HG03045 (cell line): Measurements from ENCODE around the gene NBEAL2.

Source experiments
- ATAC-seq: cut with Tn5 transposase; IDR thresholded peaks from one replicate; pipeline ENCODE4 v1.9.1; 2021; ENCODE audit warnings: mild to moderate bottlenecking, moderate library complexity; ENCODE audit not compliant: unreplicated experiment

The NBEAL2 gene

DNA sequence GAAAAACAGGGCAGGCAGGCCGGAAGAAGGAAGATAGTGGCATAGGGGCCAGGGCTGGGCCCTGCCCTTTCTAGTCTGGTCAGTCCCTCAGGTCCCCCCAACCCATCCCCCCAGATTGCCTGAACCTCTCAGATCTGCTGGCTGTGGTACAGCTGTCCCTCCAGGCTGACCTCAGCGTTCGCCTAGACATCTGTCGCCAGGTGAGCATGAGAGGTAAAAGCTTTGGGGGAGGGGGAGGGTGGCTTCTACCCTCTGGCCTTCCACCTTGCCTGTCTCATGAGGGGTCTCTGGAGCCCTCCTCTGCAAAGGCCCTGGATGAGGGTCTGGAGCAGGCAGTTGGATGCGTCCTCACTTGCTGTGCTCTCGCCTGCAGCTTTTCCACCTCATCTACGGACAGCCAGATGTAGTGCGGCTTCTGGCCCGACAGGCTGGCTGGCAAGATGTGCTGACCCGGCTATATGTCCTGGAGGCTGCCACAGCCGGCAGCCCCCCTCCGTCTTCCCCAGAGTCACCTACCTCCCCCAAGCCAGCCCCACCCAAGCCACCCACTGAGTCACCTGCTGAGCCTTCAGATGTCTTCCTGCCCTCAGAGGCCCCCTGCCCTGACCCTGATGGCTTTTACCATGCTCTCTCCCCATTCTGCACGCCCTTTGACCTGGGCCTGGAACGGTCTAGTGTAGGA, 20.2 kb downstream of the NBEAL2 start:
- ATAC-seq, result no peak

- ATAC-seq, result no peak
Measured at GRCh38 chr3:47000198-47000815, 20.8 kb downstream of the NBEAL2 start.

DNA sequence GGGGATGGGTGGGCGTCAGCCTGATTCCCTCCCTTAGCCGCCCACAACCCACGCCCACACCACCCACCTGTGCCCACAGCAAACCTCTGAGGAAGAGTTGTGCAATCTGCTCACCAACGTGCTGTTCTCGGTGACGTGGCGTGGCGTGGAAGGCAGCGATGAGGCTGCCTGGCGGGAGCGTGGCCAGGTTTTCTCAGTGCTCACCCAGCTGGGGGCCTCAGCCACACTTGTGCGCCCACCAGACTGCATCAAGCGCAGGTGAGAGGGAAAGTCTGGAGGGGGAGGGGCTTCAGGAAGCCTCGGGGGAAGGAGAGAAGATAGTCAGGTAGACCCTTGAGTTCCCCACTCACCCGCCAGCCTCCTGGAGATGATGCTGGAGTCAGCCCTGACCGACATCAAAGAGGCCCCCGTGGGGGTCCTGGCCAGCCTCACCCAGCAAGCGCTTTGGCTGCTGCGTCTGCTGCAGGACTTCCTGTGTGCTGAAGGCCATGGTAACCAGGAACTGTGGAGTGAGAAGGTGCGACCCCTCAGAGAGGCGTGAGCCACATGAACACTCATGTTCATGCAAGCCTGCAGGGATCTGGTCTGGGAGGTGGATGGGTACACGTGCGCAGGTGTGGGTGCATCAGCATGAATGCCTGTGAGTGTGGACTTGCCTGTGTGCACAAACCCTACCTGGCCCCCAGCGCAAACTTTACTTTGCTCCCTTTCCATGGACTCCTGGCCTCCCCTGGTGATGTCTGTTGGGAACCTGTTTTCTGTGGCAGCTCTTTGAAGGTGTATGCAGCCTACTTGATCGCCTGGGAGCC, 21.7 kb downstream of the NBEAL2 start:
- ATAC-seq, result no peak

DNA sequence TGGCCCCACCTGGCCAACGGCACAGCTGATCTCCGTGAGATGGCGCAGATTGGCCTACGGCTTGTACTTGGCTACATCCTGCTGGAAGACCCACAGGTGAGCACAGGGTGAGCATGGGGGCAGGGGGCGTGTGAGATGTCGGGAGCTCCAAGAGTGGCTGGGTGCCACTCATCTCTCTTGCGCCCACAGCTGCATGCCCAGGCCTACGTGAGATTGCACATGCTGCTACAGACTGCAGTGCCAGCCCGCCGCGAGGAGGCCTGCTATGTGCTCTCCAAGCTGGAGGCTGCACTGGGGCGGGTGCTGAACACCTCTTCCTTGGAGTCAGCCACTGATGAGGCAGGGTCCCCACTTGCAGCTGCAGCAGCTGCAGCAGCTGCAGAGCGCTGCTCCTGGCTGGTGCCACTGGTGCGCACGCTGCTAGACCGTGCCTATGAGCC, 22.3 kb downstream of the NBEAL2 start:
- ATAC-seq, result no peak

DNA sequence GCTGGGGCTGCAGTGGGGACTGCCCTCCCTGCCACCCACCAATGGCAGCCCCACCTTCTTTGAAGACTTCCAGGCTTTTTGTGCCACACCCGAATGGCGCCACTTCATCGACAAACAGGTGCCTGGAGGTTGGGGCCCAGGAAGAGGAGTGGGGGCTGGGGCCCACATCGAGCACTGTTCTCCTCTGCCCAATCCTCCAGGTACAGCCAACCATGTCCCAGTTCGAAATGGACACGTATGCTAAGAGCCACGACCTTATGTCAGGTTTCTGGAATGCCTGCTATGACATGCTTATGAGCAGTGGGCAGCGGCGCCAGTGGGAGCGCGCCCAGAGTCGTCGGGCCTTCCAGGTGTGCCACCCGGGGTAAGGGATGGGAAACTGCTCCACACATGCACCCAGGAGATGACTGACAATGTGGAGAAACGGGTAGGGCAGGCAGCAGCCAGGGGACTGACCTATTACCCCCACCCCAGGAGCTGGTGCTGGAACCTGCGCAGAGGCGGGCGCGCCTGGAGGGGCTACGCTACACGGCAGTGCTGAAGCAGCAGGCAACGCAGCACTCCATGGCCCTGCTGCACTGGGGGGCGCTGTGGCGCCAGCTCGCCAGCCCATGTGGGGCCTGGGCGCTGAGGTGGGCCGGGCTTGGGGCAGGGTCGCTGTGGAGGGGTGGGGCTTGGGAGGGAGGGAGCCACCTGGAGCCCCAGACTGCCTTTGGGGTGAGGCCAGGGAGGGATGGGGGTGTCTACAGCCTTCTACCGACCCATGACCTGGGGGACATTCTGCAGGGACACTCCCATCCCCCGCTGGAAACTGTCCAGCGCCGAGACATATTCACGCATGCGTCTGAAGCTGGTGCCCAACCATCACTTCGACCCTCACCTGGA, 22.9 kb downstream of the NBEAL2 start:
- ATAC-seq, result no peak

DNA sequence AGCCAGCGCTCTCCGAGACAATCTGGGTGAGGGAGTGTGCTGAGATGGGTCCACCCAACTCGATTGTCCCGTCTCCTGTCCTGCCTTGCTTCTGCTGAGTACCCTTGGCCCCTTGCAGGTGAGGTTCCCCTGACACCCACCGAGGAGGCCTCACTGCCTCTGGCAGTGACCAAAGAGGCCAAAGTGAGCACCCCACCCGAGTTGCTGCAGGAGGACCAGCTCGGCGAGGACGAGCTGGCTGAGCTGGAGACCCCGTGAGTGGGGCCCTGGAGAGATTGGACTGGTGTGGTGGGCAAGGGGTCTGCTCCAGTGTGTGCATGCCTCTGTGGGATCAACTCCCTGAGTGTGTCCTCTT, 23.6 kb downstream of the NBEAL2 start:
- ATAC-seq, result no peak

GRCh38 chr3:47003461-47004368, 24.2 kb downstream of the NBEAL2 start:
- ATAC-seq, result no peak

DNA sequence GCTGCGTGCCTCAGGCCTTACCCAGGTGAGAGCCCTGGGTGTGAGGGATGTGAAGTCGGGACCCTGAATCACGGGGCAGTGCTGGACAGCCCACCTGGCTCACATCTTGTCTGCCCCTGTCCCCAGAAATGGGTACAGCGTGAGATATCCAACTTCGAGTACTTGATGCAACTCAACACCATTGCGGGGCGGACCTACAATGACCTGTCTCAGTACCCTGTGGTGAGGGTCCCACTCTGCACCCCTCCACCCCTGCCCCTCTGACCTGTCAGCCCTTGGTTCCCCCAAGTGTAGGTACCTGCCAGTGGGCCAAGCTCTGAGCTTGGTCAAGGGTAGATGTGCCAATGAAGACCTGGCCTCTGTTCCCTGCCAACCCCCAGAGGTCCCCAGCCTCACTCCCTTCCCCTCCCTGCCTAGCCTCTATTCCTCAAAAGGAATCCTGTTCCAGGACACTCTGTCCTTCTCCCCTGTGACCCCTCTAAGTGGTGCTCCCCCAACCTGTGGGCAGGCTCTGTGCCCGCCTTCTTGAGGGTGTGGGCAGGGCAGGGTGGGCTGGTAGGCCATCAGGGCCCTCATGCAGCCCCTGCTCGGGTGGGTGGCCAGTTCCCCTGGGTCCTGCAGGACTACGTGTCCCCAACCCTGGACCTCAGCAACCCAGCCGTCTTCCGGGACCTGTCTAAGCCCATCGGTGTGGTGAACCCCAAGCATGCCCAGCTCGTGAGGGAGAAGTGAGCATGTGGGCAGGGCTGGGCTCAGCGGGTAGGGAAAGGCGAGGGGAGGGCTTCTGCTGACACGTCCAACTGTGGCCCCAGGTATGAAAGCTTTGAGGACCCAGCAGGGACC, 25.1 kb downstream of the NBEAL2 start:
- ATAC-seq, result no peak

- no peak for ATAC-seq
Measured at GRCh38 chr3:47005212-47006144, 26.0 kb downstream of the NBEAL2 start.

DNA sequence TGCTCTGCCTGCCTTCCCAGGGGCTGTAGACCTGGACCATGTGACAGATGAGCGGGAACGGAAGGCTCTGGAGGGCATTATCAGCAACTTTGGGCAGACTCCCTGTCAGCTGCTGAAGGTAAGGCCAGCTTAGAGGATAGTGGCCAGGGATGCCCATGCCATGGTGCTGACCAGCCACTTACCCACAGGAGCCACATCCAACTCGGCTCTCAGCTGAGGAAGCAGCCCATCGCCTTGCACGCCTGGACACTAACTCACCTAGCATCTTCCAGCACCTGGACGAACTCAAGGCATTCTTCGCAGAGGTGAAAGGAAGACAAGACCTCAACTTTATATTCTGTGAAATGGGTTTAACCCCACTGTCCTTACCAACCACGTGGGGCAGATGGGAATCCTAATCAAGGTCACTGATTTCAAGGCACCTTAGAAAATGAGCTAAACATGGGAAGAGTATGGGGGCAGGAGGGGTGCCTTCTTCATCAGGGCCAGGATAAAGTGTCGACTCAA, 26.7 kb downstream of the NBEAL2 start:
- ATAC-seq, result no peak

GRCh38 chr3:47007001-47007400, 27.5 kb downstream of the NBEAL2 start:
- no peak for ATAC-seq

DNA sequence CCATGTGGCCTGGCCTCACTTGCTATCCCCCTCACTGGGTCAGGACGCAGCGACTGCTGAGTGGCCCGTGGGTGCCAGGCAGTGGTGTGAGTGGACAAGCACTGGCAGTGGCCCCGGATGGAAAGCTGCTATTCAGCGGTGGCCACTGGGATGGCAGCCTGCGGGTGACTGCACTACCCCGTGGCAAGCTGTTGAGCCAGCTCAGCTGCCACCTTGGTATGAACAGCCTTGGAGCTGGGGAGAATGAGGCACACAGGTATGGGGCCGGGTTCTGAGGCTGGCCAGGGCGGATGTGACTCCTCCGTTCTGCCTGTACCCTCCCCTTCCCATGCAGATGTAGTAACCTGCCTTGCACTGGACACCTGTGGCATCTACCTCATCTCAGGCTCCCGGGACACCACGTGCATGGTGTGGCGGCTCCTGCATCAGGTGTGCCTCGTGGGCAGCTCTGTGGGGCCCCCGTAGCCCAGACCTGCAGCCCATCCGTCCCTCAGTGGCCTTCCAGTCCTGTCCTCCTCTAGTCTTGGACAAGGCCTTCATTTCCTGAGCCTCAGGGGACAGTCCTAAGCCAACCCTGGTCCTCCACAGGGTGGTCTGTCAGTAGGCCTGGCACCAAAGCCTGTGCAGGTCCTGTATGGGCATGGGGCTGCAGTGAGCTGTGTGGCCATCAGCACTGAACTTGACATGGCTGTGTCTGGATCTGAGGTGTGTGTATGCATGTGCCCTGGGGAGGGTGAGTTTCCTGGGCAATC, 28.2 kb downstream of the NBEAL2 start:
- no peak for ATAC-seq

GRCh38 chr3:47008234-47008796, 28.8 kb downstream of the NBEAL2 start:
- no peak for ATAC-seq

DNA sequence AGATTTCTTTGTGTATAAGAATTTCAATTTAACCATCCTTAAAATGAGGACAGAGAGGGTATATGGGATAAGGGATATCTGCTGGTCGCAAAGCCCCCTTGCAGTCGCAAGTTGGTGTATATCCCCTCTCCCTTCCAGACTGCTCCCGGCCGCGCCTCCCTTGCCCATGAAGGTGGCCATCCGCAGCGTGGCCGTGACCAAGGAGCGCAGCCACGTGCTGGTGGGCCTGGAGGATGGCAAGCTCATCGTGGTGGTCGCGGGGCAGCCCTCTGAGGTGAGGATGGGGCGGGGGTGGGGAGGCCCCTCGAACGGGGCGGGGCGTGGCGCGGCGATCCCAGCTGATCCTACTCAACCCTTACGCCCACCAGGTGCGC, 29.4 kb downstream of the NBEAL2 start:
- peak; percentile 1 for ATAC-seq

DNA sequence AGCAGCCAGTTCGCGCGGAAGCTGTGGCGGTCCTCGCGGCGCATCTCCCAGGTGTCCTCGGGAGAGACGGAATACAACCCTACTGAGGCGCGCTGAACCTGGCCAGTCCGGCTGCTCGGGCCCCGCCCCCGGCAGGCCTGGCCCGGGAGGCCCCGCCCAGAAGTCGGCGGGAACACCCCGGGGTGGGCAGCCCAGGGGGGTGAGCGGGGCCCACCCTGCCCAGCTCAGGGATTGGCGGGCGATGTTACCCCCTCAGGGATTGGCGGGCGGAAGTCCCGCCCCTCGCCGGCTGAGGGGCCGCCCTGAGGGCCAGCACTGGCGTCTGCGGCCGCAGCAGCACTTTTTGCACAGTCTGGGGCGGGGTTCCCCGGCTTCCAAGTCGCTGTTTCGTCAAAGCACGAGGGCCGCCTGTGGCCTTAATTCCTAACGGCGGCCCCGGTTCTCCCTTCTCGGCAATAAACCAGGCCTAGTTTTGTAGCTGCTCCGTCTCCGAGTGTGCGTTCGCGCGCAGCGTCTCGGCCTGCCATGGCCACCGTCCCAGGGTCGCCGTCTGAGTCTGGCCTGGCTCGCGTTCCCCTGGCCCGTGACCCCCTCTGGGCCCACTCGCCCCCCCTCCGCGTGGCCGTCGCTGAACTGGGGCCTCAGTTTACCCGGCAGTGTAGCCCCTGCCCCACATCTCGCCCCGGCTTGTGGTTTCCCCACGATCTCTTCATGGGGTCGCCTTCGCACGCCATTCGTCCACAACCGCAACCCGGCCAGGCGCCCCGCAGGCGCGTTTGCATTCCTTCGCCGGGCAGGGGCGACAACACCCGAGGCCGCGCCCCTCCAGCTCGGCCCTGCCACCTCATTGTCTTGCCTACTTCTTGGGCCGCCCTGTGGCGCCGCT, 30.0 kb downstream of the NBEAL2 start:
- ATAC-seq, result peak; percentile 79
